HCT116 (cell line): Measurements from ENCODE around the gene SCARB1.

Source experiments
- REST ChIP-seq: IDR thresholded peaks from 2 replicates; pipeline ENCODE4 v1.6.1; 2012; ENCODE audit warnings: low read depth
- TF ChIP-seq, protein P1 (sequence below), 3 experiments: fragments of 200-600 bp in 1 of 3; sonication (generic) in 1 of 3; IDR thresholded peaks in 2 of 3; conservative IDR thresholded peaks in 1 of 3; 2 replicates each; pipeline ENCODE4 v1.5.1; 2012 to 2017; ENCODE audit warnings: low read depth in 2 of 3, low read length in 2 of 3, antibody characterized with exemption in 1 of 3, borderline replicate concordance in 1 of 3, control low read depth in 1 of 3, mild to moderate bottlenecking in 1 of 3, mixed read lengths in 1 of 3, mixed run types in 1 of 3, moderate library complexity in 1 of 3; ENCODE audit not compliant: insufficient read depth in 1 of 3

DNA sequence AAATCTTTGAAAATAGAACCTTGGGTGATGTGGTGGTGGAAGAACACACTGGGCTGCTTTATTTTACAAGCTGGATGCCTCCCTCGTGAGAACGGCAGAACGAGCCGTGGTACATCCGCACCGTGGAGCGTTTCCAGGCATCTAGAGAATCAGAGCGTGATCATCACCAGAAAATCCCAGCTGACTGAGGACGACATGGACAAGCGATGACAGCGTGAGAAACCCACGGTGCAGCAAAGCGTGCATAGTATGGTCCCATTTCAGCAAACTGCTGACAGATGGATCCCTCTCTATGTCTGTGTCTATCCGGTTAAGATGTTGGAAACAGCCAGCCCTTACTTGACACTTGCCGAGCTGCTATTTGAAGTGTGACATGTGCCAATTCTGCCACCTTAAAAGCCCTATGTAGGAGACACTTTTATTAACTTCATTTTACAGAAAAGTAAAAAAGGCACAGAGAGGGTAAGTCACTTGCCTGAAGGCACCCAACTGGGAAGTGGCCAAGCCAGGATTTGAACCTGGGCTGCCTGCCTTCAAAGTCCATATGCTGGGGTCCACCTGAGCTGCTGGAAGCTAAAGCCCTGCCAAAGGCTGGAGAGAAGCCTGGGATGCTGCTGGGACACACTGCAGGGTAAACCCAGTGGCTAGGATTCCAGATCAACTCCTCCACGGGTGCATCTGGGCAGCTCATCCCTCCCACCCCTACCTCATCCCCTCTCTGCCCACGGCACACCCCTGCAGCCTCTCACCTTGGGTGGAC is 14.9 kb downstream of the SCARB1 start:
- TF ChIP-seq, protein P1, sequence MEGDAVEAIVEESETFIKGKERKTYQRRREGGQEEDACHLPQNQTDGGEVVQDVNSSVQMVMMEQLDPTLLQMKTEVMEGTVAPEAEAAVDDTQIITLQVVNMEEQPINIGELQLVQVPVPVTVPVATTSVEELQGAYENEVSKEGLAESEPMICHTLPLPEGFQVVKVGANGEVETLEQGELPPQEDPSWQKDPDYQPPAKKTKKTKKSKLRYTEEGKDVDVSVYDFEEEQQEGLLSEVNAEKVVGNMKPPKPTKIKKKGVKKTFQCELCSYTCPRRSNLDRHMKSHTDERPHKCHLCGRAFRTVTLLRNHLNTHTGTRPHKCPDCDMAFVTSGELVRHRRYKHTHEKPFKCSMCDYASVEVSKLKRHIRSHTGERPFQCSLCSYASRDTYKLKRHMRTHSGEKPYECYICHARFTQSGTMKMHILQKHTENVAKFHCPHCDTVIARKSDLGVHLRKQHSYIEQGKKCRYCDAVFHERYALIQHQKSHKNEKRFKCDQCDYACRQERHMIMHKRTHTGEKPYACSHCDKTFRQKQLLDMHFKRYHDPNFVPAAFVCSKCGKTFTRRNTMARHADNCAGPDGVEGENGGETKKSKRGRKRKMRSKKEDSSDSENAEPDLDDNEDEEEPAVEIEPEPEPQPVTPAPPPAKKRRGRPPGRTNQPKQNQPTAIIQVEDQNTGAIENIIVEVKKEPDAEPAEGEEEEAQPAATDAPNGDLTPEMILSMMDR (IDR thresholded peaks at IDR 0.05 in 2 of 3, conservative IDR thresholded peaks at IDR 0.05 in 1 of 3; ENCODE audit: borderline replicate concordance in 1 of 3, insufficient read depth in 1 of 3, low read depth in 2 of 3, low read length in 2 of 3): no peak
- no peak for TF ChIP-seq REST
